Left ventricle myocardium inferior (tissue), 1 donor: ENCODE results near the gene AGAP1. TPM values are rescaled to one million over a fixed set of nuclear protein-coding genes. Genes with fewer than 3 reads are reported as not detected.

ENCODE experiments used
- DNase-seq: peaks from one replicate; pipeline ENCODE4 v3.0.0-alpha.2; 2020
- H3K27ac ChIP-seq: fragments of 200-600 bp; replicated peaks from 2 replicates; pipeline ENCODE4 v1.8.0; 2021
- H3K27me3 ChIP-seq: fragments of 200-600 bp; 2 replicates; pipeline ENCODE4 v1.8.0; 2021; ENCODE audit warnings: low read depth
- H3K36me3 ChIP-seq: fragments of 200-600 bp; 2 replicates; pipeline ENCODE4 v1.8.0; 2021
- H3K4me1 ChIP-seq: fragments of 200-600 bp; 2 replicates; pipeline ENCODE4 v1.8.0; 2021
- H3K4me3 ChIP-seq: fragments of 200-600 bp; 2 replicates; pipeline ENCODE4 v1.8.0; 2021; ENCODE audit warnings: mild to moderate bottlenecking, moderate library complexity
- H3K9me3 ChIP-seq: fragments of 200-600 bp; replicated peaks from 2 replicates; pipeline ENCODE4 v1.8.0; 2021
- CTCF ChIP-seq: fragments of 200-600 bp; IDR thresholded peaks from 2 replicates; pipeline ENCODE4 v1.8.0; 2021; ENCODE audit warnings: antibody characterized with exemption, mild to moderate bottlenecking, borderline replicate concordance
- intact Hi-C: fragments of 100-400 bp; cut with micrococcal nuclease; formaldehyde crosslinking; loops from one replicate; pipeline ENCODE4 v1.11.0; 2022
- total RNA-seq: library from RNA; stranded (reverse); fragmentation: NEBNext Ultra II Directional; extraction: Animal tissue kit (Norgen Biotek cat#: 25700); gene quantifications from one replicate; pipeline ENCODE4 v1.2.1, GENCODE V29; 2021
- donor health status: DM: no; HTN: yes; CAD: no; lungs with severe emphysema.

AGAP1 gene
- total RNA-seq, 1 donor from 2014 or later, result 18.1 TPM

GRCh38 chr2:235508371-235509160 is 14.7 kb downstream of the AGAP1 start:
- no peak overlapping the region for H3K27ac ChIP-seq
- no peak for TF ChIP-seq CTCF
- H3K9me3 ChIP-seq, result no peaks in the 10 kb centered on the region
- H3K4me1 ChIP-seq, result peaks cover 23% of the 10 kb centered on the region
- H3K27me3 ChIP-seq, result no peaks in the 10 kb centered on the region
- intact Hi-C loops, result no loop called here
- no peak for DNase-seq
- no peaks in the 10 kb centered on the region for H3K36me3 ChIP-seq
- no peak overlapping the region for H3K4me3 ChIP-seq

GRCh38 chr2:235510318-235510717 is 16.5 kb downstream of the AGAP1 start:
- H3K36me3 ChIP-seq, result no peaks in the 10 kb centered on the region
- no peak for TF ChIP-seq CTCF
- intact Hi-C loops, result no loop called here
- DNase-seq, result no peak
- no peak overlapping the region for H3K27ac ChIP-seq
- no peak overlapping the region for H3K4me3 ChIP-seq
- no peaks in the 10 kb centered on the region for H3K27me3 ChIP-seq
- no peaks in the 10 kb centered on the region for H3K9me3 ChIP-seq
- peaks cover 7% of the 10 kb centered on the region for H3K4me1 ChIP-seq

- Histone ChIP-seq H3K36me3 (no peaks in the 10 kb centered on the region), H3K9me3 (no peaks in the 10 kb centered on the region), H3K27ac (no peak overlapping the region), H3K27me3 (no peaks in the 10 kb centered on the region), H3K4me3 (no peak overlapping the region), H3K4me1 (no peaks in the 10 kb centered on the region)
- no peak for DNase-seq
- TF ChIP-seq CTCF, result no peak
- intact Hi-C loops, result no loop called here
Measured at GRCh38 chr2:235511187-235511661, 17.4 kb downstream of the AGAP1 start.

- intact Hi-C loops, result no loop called here
- Histone ChIP-seq H3K36me3 (no peaks in the 10 kb centered on the region), H3K27me3 (no peaks in the 10 kb centered on the region), H3K4me3 (no peak overlapping the region), H3K9me3 (no peaks in the 10 kb centered on the region), H3K4me1 (no peaks in the 10 kb centered on the region), H3K27ac (no peak overlapping the region)
- no peak for TF ChIP-seq CTCF
- DNase-seq, result no peak
Measured at GRCh38 chr2:235511751-235512698, 18.2 kb downstream of the AGAP1 start.

- Histone ChIP-seq H3K4me3 (no peak overlapping the region), H3K27me3 (no peaks in the 10 kb centered on the region), H3K9me3 (no peaks in the 10 kb centered on the region), H3K36me3 (no peaks in the 10 kb centered on the region), H3K4me1 (peaks cover 3% of the 10 kb centered on the region), H3K27ac (no peak overlapping the region)
- intact Hi-C loops, result no loop called here
- no peak for TF ChIP-seq CTCF
- DNase-seq, result no peak
Measured at GRCh38 chr2:235512699-235513053, 18.8 kb downstream of the AGAP1 start.
